ENCODE results near the gene CALHM3.
"Not testable (repeated sequence)": the region's sequence is repeated elsewhere in the genome, so short reads cannot be mapped to it uniquely, and the experiment has no call there.

Gene CALHM3

DNA sequence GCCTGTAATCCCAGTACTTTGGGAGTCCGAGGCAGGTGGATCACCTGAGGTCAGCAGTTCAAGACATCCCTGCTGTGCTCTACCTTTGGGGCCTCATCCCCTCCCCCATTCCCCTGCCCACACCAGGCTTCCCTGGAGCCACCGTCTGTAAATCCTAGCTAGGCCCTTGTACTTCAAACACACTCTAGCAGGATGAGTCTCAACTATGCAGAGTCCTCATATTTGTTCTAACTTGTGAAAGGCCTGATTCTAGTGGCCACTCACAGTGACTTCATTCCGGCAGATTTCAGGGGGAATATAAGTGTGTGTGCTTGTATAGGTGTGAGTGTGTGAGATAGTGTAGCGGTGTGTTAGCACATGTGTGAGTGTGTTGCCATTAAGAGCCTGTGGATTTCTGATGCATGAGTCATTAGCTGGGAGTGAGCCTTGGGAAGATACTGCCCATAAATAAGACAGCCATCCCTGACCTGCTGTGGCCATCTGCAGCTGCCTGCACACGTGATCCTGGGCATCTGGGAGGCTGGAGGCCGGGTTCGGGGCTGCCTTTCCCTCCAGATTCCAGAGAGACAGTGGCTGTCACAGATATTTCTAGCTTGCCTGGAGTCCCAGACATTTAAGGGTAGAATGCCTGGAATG is 12.8 kb upstream of the CALHM3 start:
- peak overlapping the region; percentile 80 for H3K4me3 Mint-ChIP-seq
- peaks cover 46% of the 10 kb centered on the region for H3K4me1 Mint-ChIP-seq
- no peaks in the 10 kb centered on the region for H3K36me3 Mint-ChIP-seq (ENCODE audit: low read depth)
- H3K27me3 Mint-ChIP-seq (ENCODE audit: low read depth, poor library complexity) = peaks cover 54% of the 10 kb centered on the region
- DNase-seq = peak; percentile 48
- H3K27ac Mint-ChIP-seq = peak overlapping the region; percentile 4
- H3K9me3 Mint-ChIP-seq = no peaks in the 10 kb centered on the region
- TF ChIP-seq, protein P1, sequence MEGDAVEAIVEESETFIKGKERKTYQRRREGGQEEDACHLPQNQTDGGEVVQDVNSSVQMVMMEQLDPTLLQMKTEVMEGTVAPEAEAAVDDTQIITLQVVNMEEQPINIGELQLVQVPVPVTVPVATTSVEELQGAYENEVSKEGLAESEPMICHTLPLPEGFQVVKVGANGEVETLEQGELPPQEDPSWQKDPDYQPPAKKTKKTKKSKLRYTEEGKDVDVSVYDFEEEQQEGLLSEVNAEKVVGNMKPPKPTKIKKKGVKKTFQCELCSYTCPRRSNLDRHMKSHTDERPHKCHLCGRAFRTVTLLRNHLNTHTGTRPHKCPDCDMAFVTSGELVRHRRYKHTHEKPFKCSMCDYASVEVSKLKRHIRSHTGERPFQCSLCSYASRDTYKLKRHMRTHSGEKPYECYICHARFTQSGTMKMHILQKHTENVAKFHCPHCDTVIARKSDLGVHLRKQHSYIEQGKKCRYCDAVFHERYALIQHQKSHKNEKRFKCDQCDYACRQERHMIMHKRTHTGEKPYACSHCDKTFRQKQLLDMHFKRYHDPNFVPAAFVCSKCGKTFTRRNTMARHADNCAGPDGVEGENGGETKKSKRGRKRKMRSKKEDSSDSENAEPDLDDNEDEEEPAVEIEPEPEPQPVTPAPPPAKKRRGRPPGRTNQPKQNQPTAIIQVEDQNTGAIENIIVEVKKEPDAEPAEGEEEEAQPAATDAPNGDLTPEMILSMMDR (IDR thresholded peaks at IDR 0.05) = no peak

GRCh38 chr10:103490986-103491314 is 11.9 kb upstream of the CALHM3 start:
- no peak for DNase-seq
- H3K36me3 Mint-ChIP-seq (ENCODE audit: low read depth) = no peaks in the 10 kb centered on the region
- H3K9me3 Mint-ChIP-seq = no peaks in the 10 kb centered on the region
- H3K27me3 Mint-ChIP-seq (ENCODE audit: low read depth, poor library complexity) = peaks cover 45% of the 10 kb centered on the region
- H3K27ac Mint-ChIP-seq = no peak overlapping the region
- TF ChIP-seq, protein P1 (IDR thresholded peaks at IDR 0.05) = no peak
- peaks cover 45% of the 10 kb centered on the region for H3K4me1 Mint-ChIP-seq
- H3K4me3 Mint-ChIP-seq = no peak overlapping the region

DNA sequence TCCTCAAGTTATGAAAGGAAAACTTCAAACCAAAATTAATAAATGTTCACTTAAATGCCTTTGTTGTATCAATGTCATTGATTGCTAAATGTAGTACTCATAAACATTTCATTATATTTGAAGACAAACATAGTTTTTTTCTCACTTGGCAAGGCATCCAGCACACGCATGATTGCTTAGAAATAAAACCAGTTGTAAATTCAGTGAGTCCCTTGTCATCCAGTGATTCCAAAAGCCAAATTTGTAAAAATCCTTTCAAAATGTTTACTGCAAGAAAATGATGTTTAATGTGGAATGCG is 8.3 kb upstream of the CALHM3 start:
- Mint-ChIP-seq H3K4me3 (no peak overlapping the region), H3K27me3 (ENCODE audit: low read depth, poor library complexity) (peaks cover 20% of the 10 kb centered on the region), H3K27ac (no peak overlapping the region), H3K9me3 (no peaks in the 10 kb centered on the region), H3K36me3 (ENCODE audit: low read depth) (no peaks in the 10 kb centered on the region), H3K4me1 (peaks cover 27% of the 10 kb centered on the region)
- DNase-seq = no peak
- TF ChIP-seq, protein P1 (IDR thresholded peaks at IDR 0.05) = no peak

DNA sequence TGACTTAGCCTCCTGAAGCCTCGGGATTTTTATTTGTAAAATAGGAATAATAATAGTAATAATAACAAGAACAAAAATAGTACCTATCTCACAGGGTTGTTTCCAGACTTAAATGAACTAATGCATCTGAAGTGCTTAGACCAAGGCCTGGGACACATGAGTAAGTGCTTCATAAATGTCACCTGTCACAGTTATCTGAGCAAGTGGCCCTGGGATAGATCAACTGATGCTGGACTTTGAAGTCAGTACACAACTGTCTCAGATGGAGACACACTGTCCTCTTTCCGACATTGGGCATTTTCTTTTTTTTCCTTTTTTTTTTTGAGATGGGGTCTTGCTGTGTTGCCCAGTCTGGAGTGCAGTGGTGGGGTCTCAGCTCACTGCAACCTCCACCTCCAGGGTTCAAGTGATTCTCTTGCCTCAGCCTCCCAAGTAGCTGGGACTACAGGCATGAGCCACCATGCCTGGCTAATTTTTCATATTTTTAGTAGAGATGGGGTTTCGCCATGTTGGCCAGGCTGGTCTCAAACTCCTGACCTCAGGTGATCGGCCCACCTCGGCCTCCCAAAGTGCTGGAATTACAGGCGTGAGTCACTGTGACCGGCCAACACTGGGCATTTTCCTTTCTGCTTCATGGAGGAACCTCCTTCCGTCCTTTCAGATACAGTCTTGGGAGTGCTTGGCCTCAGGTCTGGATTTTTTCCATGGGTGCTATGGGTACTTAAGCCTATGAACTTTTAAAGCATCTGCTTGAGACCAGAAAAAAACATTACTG is 7.8 kb upstream of the CALHM3 start:
- not testable (repeated sequence) for H3K27ac Mint-ChIP-seq; H3K9me3 Mint-ChIP-seq; H3K36me3 Mint-ChIP-seq (ENCODE audit: low read depth); DNase-seq; H3K4me3 Mint-ChIP-seq
- Mint-ChIP-seq H3K27me3 (ENCODE audit: low read depth, poor library complexity) (peaks cover 18% of the 10 kb centered on the region), H3K4me1 (peaks cover 22% of the 10 kb centered on the region)

DNA sequence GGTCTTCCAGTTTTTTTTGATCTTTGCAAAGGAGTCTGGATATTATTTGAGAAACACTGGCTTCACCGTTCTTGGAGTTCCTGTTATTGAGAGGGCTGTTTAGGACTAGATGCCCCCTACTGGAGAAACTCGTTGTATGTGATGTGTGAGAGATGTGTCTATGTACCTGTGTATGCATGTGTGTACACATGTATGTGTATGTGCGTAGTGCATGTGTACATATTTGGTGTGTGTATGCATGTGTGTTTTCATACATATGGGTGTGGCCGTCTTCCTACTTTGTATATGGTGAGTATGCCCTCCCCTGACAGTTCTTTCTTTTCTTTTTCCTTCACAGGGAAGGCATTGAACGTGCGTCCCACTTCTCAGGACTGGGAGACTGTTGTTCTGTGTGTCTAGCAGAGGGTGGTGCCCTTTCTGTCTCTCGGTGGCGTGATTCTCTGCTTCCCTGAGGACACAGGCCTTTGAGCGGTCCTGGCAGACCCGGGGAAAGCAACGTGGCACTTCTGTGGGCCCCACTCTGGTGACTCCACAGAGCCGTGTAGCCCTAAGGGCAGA is 3.0 kb upstream of the CALHM3 start:
- no peaks in the 10 kb centered on the region for H3K36me3 Mint-ChIP-seq (ENCODE audit: low read depth)
- H3K27me3 Mint-ChIP-seq (ENCODE audit: low read depth, poor library complexity) = peaks cover 8% of the 10 kb centered on the region
- no peak overlapping the region for H3K27ac Mint-ChIP-seq
- TF ChIP-seq, protein P1 (IDR thresholded peaks at IDR 0.05) = peak; percentile 41
- no peak overlapping the region for H3K4me3 Mint-ChIP-seq
- H3K9me3 Mint-ChIP-seq = no peaks in the 10 kb centered on the region
- DNase-seq = no peak
- H3K4me1 Mint-ChIP-seq = peaks cover 27% of the 10 kb centered on the region

GRCh38 chr10:103480521-103480920 is 1.5 kb upstream of the CALHM3 start:
- no peaks in the 10 kb centered on the region for H3K9me3 Mint-ChIP-seq
- no peak for DNase-seq
- H3K36me3 Mint-ChIP-seq (ENCODE audit: low read depth) = no peaks in the 10 kb centered on the region
- TF ChIP-seq, protein P1 (IDR thresholded peaks at IDR 0.05) = no peak
- peak overlapping the region; percentile 68 for H3K27ac Mint-ChIP-seq
- H3K4me3 Mint-ChIP-seq = no peak overlapping the region
- H3K27me3 Mint-ChIP-seq (ENCODE audit: low read depth, poor library complexity) = peaks cover 5% of the 10 kb centered on the region
- H3K4me1 Mint-ChIP-seq = peaks cover 32% of the 10 kb centered on the region
